ENCODE measurements around the gene GUCD1.
"Not testable (repeated sequence)": the region's sequence is repeated elsewhere in the genome, so short reads cannot be mapped to it uniquely, and the experiment has no call there.

GRCh38 chr22:24602105-24602749 is 47.3 kb upstream of the GUCD1 start:
- not testable (repeated sequence) for TF ChIP-seq MAX (IDR thresholded peaks at IDR 0.05); CTCF (IDR thresholded peaks at IDR 0.05 in 2 of 3, conservative IDR thresholded peaks at IDR 0.05 in 1 of 3; ENCODE audit: borderline replicate concordance in 1 of 3, insufficient read depth in 1 of 3, low read depth in 2 of 3, low read length in 2 of 3); POLR2AphosphoS5 (IDR thresholded peaks at IDR 0.05; ENCODE audit: low read depth, low read length); EZH2 (IDR thresholded peaks at IDR 0.05); EGR1 (IDR thresholded peaks at IDR 0.05; ENCODE audit: low read depth); POLR2A (IDR thresholded peaks at IDR 0.05; ENCODE audit: borderline replicate concordance, extremely low read depth, insufficient read depth, insufficient read length); REST (IDR thresholded peaks at IDR 0.05; ENCODE audit: low read depth); SIN3A (IDR thresholded peaks at IDR 0.05; ENCODE audit: low read depth); YY1 (IDR thresholded peaks at IDR 0.05; ENCODE audit: extremely low read depth, insufficient replicate concordance, low read depth, low read length)
